Measurements from ENCODE around the gene LIG4. TPM values are rescaled to one million over a fixed set of nuclear protein-coding genes. Genes with fewer than 3 reads are reported as not detected.
A peak's percentile ranks its signal among the peaks of the same experiment; 100 is the strongest.

The LIG4 gene
- total RNA-seq (2021), result 5.7 to 6.0 TPM (median 5.9 TPM) in 3 replicates
- Bru-seq, nascent RNA, result percentile 74 among the genes with signal in this experiment
- long read RNA-seq, experiment 1, full-length matches to known transcripts, result 25 of 40 reads
- long read RNA-seq, experiment 1, partial matches to known transcripts, result 0 of 40 reads
- long read RNA-seq, experiment 1, other reads (novel, unspliced or antisense), result 15 of 40 reads
- long read RNA-seq, experiment 2, full-length matches to known transcripts, result 3 of 9 reads
- long read RNA-seq, experiment 2, partial matches to known transcripts, result 0 of 9 reads
- long read RNA-seq, experiment 2, other reads (novel, unspliced or antisense), result 6 of 9 reads
- long read RNA-seq, experiment 3, full-length matches to known transcripts, result 1 of 2 reads
- long read RNA-seq, experiment 3, partial matches to known transcripts, result 0 of 2 reads
- long read RNA-seq, experiment 3, other reads (novel, unspliced or antisense), result 1 of 2 reads

- Mint-ChIP-seq H3K27ac (peak within 1 kb of the TSS; percentile 72; the same call in 1 of the 2 replicates), H3K4me1 (peaks cover 24% of the 10 kb centered on the region), H3K27me3 (ENCODE audit: low read depth) (no peaks in the 10 kb centered on the region), H3K9me3 (no peaks in the 10 kb centered on the region), H3K4me3 (peak within 1 kb of the TSS; percentile 88), H3K36me3 (peaks cover 5% of the 10 kb centered on the region)
- CTCF ChIA-PET, result interaction anchor here (0.6 kb wide), 1 partner anchor 35 kb away, joined by 4 read pairs; no protein-coding TSS in a partner anchor
- peak; percentile 81 for ATAC-seq
- POLR2A ChIA-PET, result no interaction called here
- DNase-seq (ENCODE audit: low spot score), result peak; percentile 94
- TF ChIP-seq NR3C1 (CRISPR knock-in tag; conservative IDR thresholded peaks at IDR 0.05; ENCODE audit: low read depth) (no peak), MAX (CRISPR knock-in tag; IDR thresholded peaks at IDR 0.05) (peak; percentile 40; the same call in 1 of the 2 replicates), FOXP1 (CRISPR knock-in tag; IDR thresholded peaks at IDR 0.05; ENCODE audit: borderline replicate concordance) (0 out of 2 replicates have a peak, but pooled peaks have one; percentile 23), SP1 (CRISPR knock-in tag; conservative IDR thresholded peaks at IDR 0.05) (peak; percentile 36; the same call in 1 of the 2 replicates), E2F5 (CRISPR knock-in tag; IDR thresholded peaks at IDR 0.05) (no peak), ZNF532 (CRISPR knock-in tag; IDR thresholded peaks at IDR 0.05; ENCODE audit: borderline replicate concordance) (no peak), ETV6 (CRISPR knock-in tag; IDR thresholded peaks at IDR 0.05) (no peak), ZMAT4 (CRISPR knock-in tag; IDR thresholded peaks at IDR 0.05) (no peak), ZNF219 (CRISPR knock-in tag; IDR thresholded peaks at IDR 0.05; ENCODE audit: borderline replicate concordance) (no peak), ZNF121 (CRISPR knock-in tag; IDR thresholded peaks at IDR 0.05) (no peak), CREM (CRISPR knock-in tag; IDR thresholded peaks at IDR 0.05) (0 out of 2 replicates have a peak, but pooled peaks have one; percentile 50), ARID4B (CRISPR knock-in tag; IDR thresholded peaks at IDR 0.05; ENCODE audit: borderline replicate concordance) (no peak; the same call in 1 of the 2 replicates), SOX15 (CRISPR knock-in tag; IDR thresholded peaks at IDR 0.05) (no peak), GRHL2 (CRISPR knock-in tag; IDR thresholded peaks at IDR 0.05; ENCODE audit: insufficient replicate concordance, severe bottlenecking) (no peak), ZNF512 (CRISPR knock-in tag; IDR thresholded peaks at IDR 0.05; ENCODE audit: borderline replicate concordance) (no peak), TCF7 (CRISPR knock-in tag; IDR thresholded peaks at IDR 0.05; ENCODE audit: low read depth) (no peak), ZNF263 (CRISPR knock-in tag; IDR thresholded peaks at IDR 0.05; ENCODE audit: low read depth) (no peak), JUN (CRISPR knock-in tag; IDR thresholded peaks at IDR 0.05) (no peak), CDX4 (CRISPR knock-in tag; IDR thresholded peaks at IDR 0.05; ENCODE audit: borderline replicate concordance) (no peak), ZBTB43 (CRISPR knock-in tag; IDR thresholded peaks at IDR 0.05) (no peak)
Measured at GRCh38 chr13:108215436-108215835, at the start of gene LIG4. TSS of gene LIG4 (minus strand) at chr13:108215536. CDS start at chr13:108211268, 4,268 bp downstream.
